Left lung (tissue), 10 donors: Measurements from ENCODE around the gene IP6K1. TPM values are rescaled to one million over a fixed set of nuclear protein-coding genes. Genes with fewer than 3 reads are reported as not detected.

Experiments used
- ATAC-seq: fragments of 200-7000 bp; cut with Tn5 transposase; one replicate; pipeline ENCODE4 v1.9.1; 2020; ENCODE audit warnings: moderate library complexity
- DNase-seq, 4 donors: peaks; one replicate each; pipeline ENCODE4 v3.0.0-alpha.2; 2013 to 2020
- H3K27ac ChIP-seq, 2 donors: fragments of 200-600 bp; sonication (generic) in 1 of 2; one replicate each; pipeline versions ENCODE4 v1.5.0 to v1.8.0; 2020 to 2021
- H3K27me3 ChIP-seq, 2 donors: fragments of 200-600 bp; sonication (generic) in 1 of 2; one replicate each; pipeline versions ENCODE4 v1.5.0 to v1.8.0; 2020 to 2021
- H3K36me3 ChIP-seq, 2 donors: fragments of 200-600 bp; sonication (generic) in 1 of 2; one replicate each; pipeline versions ENCODE4 v1.5.0 to v1.8.0; 2020 to 2021
- H3K4me1 ChIP-seq, 2 donors: fragments of 200-600 bp; one replicate each; pipeline ENCODE4 v1.8.0; 2021
- H3K4me3 ChIP-seq, 2 donors: fragments of 200-600 bp; sonication (generic) in 1 of 2; one replicate each; pipeline versions ENCODE4 v1.5.0 to v1.8.0; 2020 to 2021; ENCODE audit warnings: mild to moderate bottlenecking in 1 of 2
- H3K9me3 ChIP-seq, 2 donors: fragments of 200-600 bp; sonication (generic) in 1 of 2; one replicate each; pipeline versions ENCODE4 v1.5.0 to v1.8.0; 2020 to 2021
- CTCF ChIP-seq, 2 donors: fragments of 200-600 bp; sonication (generic) in 1 of 2; IDR thresholded peaks; one replicate each; pipeline versions ENCODE4 v1.5.0 to v1.8.0; 2021; ENCODE audit warnings: antibody characterized with exemption in 2 of 2
- intact Hi-C, 2 donors: fragments of 100-400 bp; cut with DNase I; formaldehyde crosslinking; loops; one replicate each; pipeline versions ENCODE4 v1.11.2 to v1.14.2; 2022
- polyA plus RNA-seq, 6 donors: library from polyadenylated mRNA; unstranded; fragments of 120-200 nt; gene quantifications; one replicate each; pipeline ENCODE4 v1.2.1, GENCODE V29; 2013; ENCODE audit not compliant: insufficient read length in 6 of 6
- total RNA-seq, 2 donors: library from RNA; stranded (reverse); fragmentation: NEBNext Ultra II Directional; extraction: Animal tissue kit (Norgen Biotek cat#: 25700); gene quantifications; one replicate each; pipeline ENCODE4 v1.2.1, GENCODE V29; 2021
- donor health status: DM: no; HTN: yes; CAD: no.
- donor health status: DM: no; HTN: no; CAD: no.

The IP6K1 gene
- total and polyA plus RNA-seq, 8 donors = 31.8 to 51.2 (median 44.7) TPM

GRCh38 chr3:49718858-49719213 is 67.5 kb downstream of the IP6K1 start:
- Histone ChIP-seq H3K27ac (no peak overlapping the region), H3K27me3 (no peaks in the 10 kb centered on the region), H3K4me1 (peaks cover 17 to 53% of the 10 kb centered on the region in 2 donors), H3K9me3 (no peaks in the 10 kb centered on the region), H3K4me3 (peak overlapping the region; percentile 37 to 50), H3K36me3 (peaks cover 0 to 48% of the 10 kb centered on the region in 2 donors)
- ATAC-seq (no peak), DNase-seq (peak in 1 of 4 donors; percentile 83)
- intact Hi-C loops = loop anchor here in 1 of 2 donors (10.0 kb wide), 1 partner anchor 116 kb away; no protein-coding TSS in a partner anchor
- TF ChIP-seq CTCF (IDR thresholded peaks at IDR 0.05) = no peak

DNA sequence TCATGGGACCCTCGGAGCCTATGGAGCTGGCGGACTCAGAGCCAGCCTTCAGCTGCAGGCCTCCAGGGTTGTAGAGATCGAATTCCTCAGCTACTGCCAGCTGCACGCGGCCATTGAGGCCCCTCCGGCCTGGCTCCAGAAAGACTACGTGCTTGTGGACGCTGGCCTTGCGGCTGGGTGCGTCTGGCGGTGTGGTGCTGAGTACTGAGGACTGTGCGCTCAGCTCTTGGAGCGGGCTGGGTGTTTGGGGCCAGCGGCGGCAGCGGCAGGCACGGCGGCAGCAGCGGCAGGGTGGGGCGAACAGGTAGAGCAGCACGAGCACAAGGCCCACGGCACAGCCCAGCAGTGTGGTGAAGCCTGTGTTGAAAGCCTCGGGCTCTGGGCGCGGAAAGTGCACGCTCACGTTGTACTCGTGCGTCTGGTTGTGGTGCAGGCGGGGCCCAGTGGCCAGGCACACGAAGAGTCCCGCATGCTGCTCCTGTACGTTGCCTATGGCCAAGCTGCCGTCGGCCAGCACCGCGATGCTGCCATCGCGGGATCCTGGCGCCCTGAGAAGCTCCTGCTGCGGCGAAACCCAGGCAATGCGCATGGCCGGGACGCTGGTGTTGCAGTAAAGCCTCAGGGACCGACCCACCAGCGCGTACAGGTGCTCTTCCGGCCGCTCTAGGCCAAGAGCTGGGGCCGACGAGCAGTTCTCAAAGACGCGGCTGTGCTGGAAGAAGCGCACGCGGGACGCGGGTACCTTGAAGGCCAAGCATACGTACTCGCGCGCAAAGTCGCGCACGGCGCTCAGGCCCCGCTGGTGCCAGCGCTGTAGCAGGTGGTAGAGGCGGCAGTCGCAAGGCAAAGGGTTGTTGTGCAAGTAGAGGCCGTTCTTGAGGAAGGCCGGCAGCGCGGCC is 68.1 kb downstream of the IP6K1 start:
- Histone ChIP-seq H3K9me3 (no peaks in the 10 kb centered on the region), H3K4me1 (peaks cover 17 to 51% of the 10 kb centered on the region in 2 donors), H3K27ac (no peak overlapping the region), H3K27me3 (no peaks in the 10 kb centered on the region), H3K36me3 (peaks cover 0 to 48% of the 10 kb centered on the region in 2 donors), H3K4me3 (peak overlapping the region; percentile 37 to 50)
- intact Hi-C loops = loop anchor here in 1 of 2 donors (10.0 kb wide), 1 partner anchor 117 kb away; no protein-coding TSS in a partner anchor
- ATAC-seq (peak; percentile 8), DNase-seq (peak in 2 of 4 donors; percentile 27 to 82)
- TF ChIP-seq CTCF (IDR thresholded peaks at IDR 0.05) = no peak

DNA sequence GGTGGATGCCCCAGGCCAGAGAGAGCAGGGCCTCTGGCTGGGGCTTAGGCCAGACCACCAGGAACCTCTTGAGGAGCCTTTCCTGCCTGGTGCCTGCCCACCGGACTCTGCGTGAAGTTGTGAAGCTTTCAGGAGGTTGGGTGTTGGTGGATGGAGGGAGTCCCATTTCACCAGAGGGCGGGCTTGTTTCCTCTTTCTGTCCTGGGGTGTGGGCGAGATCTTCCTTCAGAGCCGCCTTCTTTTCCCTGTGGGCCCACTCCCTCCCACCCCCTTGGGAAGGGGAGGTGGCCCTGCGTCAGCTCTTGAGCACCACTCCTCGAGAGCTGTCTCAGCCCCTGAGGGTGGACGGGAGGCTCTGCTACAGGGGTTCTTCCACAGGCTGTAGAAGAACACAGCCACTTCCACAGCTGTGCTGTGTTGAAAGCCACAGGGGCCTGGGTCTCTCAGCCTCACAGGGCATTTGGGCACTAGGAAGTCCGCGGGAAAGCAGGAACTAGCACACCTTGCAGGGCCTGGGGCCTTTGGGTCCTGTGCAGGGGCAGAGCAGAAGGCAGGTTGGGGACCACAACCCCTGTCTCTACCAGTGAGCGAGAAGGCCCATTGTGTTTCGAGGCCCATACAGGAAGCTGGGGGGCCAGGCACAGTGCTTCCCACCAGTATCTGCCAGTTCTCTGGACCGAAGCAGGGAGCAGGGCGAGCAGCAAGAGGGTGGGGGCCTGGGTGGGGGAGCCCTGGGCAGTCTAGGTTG is 69.0 kb downstream of the IP6K1 start:
- H3K36me3 ChIP-seq = peaks cover 0 to 51% of the 10 kb centered on the region in 2 donors
- H3K4me3 ChIP-seq = no peak overlapping the region
- H3K9me3 ChIP-seq = no peaks in the 10 kb centered on the region
- no peaks in the 10 kb centered on the region for H3K27me3 ChIP-seq
- intact Hi-C loops = loop anchor here in 1 of 2 donors (10.0 kb wide), 1 partner anchor 117 kb away; no protein-coding TSS in a partner anchor
- no peak for TF ChIP-seq CTCF (IDR thresholded peaks at IDR 0.05)
- ATAC-seq = no peak
- DNase-seq = peak in 2 of 4 donors; percentile 22 to 75
- H3K27ac ChIP-seq = no peak overlapping the region
- H3K4me1 ChIP-seq = peaks cover 10 to 42% of the 10 kb centered on the region in 2 donors

GRCh38 chr3:49716691-49717210 is 69.6 kb downstream of the IP6K1 start:
- Histone ChIP-seq H3K27ac (no peak overlapping the region), H3K4me1 (peaks cover 8 to 36% of the 10 kb centered on the region in 2 donors), H3K9me3 (no peaks in the 10 kb centered on the region), H3K4me3 (no peak overlapping the region), H3K27me3 (no peaks in the 10 kb centered on the region), H3K36me3 (peaks cover 0 to 51% of the 10 kb centered on the region in 2 donors)
- ATAC-seq (no peak), DNase-seq (peak in 2 of 4 donors; percentile 29 to 58)
- intact Hi-C loops = loop anchor here in 1 of 2 donors (10.0 kb wide), 1 partner anchor 118 kb away; no protein-coding TSS in a partner anchor
- TF ChIP-seq CTCF (IDR thresholded peaks at IDR 0.05) = no peak
